NCI-H2227 (cell line): Measurements from ENCODE around the gene TBX4.
"Not testable (repeated sequence)": the region's sequence is repeated elsewhere in the genome, so short reads cannot be mapped to it uniquely, and the experiment has no call there.

Source experiments
- DNase-seq: peaks from one replicate; lab custom pipeline; 2025; ENCODE audit not compliant: unreplicated experiment; lab: John Stamatoyannopoulos, UW

The TBX4 gene

GRCh38 chr17:61496174-61496956 lies 44.1 kb downstream of the TBX4 start:
- no peak for DNase-seq

- DNase-seq = no peak
Observed at GRCh38 chr17:61496957-61497653, 44.9 kb downstream of the TBX4 start.

- DNase-seq = no peak
Observed at GRCh38 chr17:61498042-61498994, 46.1 kb downstream of the TBX4 start.

- no peak for DNase-seq
Observed at GRCh38 chr17:61499632-61500031, 47.4 kb downstream of the TBX4 start.

GRCh38 chr17:61500287-61500686 lies 48.1 kb downstream of the TBX4 start:
- DNase-seq = no peak

GRCh38 chr17:61502292-61502691 lies 50.1 kb downstream of the TBX4 start:
- DNase-seq = no peak

GRCh38 chr17:61503961-61504360 lies 51.7 kb downstream of the TBX4 start:
- DNase-seq = no peak

- DNase-seq = no peak
Observed at GRCh38 chr17:61504697-61505096, 52.5 kb downstream of the TBX4 start.

GRCh38 chr17:61505846-61506627 lies 53.8 kb downstream of the TBX4 start:
- DNase-seq = no peak

GRCh38 chr17:61507383-61508066 lies 55.3 kb downstream of the TBX4 start:
- DNase-seq = no peak

GRCh38 chr17:61508912-61509311 lies 56.7 kb downstream of the TBX4 start:
- no peak for DNase-seq

GRCh38 chr17:61509454-61509853 lies 57.2 kb downstream of the TBX4 start:
- DNase-seq = not testable (repeated sequence)

GRCh38 chr17:61510237-61510636 lies 58.0 kb downstream of the TBX4 start:
- DNase-seq = no peak

GRCh38 chr17:61510991-61511390 lies 58.8 kb downstream of the TBX4 start:
- no peak for DNase-seq

GRCh38 chr17:61511480-61512182 lies 59.4 kb downstream of the TBX4 start:
- no peak for DNase-seq

GRCh38 chr17:61514491-61514890 lies 62.3 kb downstream of the TBX4 start:
- DNase-seq = no peak

GRCh38 chr17:61517265-61517664 lies 65.0 kb downstream of the TBX4 start:
- DNase-seq = no peak

- no peak for DNase-seq
Observed at GRCh38 chr17:61517843-61518606, 65.8 kb downstream of the TBX4 start.

GRCh38 chr17:61519139-61519538 lies 66.9 kb downstream of the TBX4 start:
- no peak for DNase-seq
